ENCODE results near the gene POLR3C. TPM values are rescaled to one million over a fixed set of nuclear protein-coding genes. Genes with fewer than 3 reads are reported as not detected.
"Not testable (repeated sequence)": the region's sequence is repeated elsewhere in the genome, so short reads cannot be mapped to it uniquely, and the experiment has no call there.

POLR3C gene
- total RNA-seq, 2 donors from 2014 or later, result 57.3 to 70.3 TPM

GRCh38 chr1:145828367-145829026, 4.5 kb downstream of the POLR3C start:
- Mint-ChIP-seq H3K4me3 (peak overlapping the region; percentile 54 to 73), H3K36me3 (ENCODE audit: insufficient read depth in 2 of 2) (peaks cover 36 to 69% of the 10 kb centered on the region in 2 donors), H3K4me1 (ENCODE audit: low read depth) (peaks cover 44% of the 10 kb centered on the region), H3K27ac (peak overlapping the region; percentile 98), H3K9me3 (no peaks in the 10 kb centered on the region), H3K27me3 (ENCODE audit: low read depth) (no peaks in the 10 kb centered on the region)
- DNase-seq (peak; percentile 40 to 51), ATAC-seq (replicated peaks in 1 of 2) (peak; percentile 81 to 82)

- not testable (repeated sequence) for H3K9me3 Mint-ChIP-seq; ATAC-seq (replicated peaks in 1 of 2); H3K27ac Mint-ChIP-seq; DNase-seq; H3K27me3 Mint-ChIP-seq (ENCODE audit: low read depth); H3K4me3 Mint-ChIP-seq
- H3K36me3 Mint-ChIP-seq (ENCODE audit: insufficient read depth in 2 of 2), result peaks cover 36 to 66% of the 10 kb centered on the region in 2 donors
- H3K4me1 Mint-ChIP-seq (ENCODE audit: low read depth), result peaks cover 36% of the 10 kb centered on the region
Measured at GRCh38 chr1:145830810-145831209, 6.8 kb downstream of the POLR3C start.

GRCh38 chr1:145837656-145838055, 13.7 kb downstream of the POLR3C start:
- no peaks in the 10 kb centered on the region for H3K9me3 Mint-ChIP-seq
- H3K4me3 Mint-ChIP-seq, result no peak overlapping the region
- H3K36me3 Mint-ChIP-seq (ENCODE audit: insufficient read depth in 2 of 2), result peaks cover 12 to 39% of the 10 kb centered on the region in 2 donors
- no peak for DNase-seq
- H3K4me1 Mint-ChIP-seq (ENCODE audit: low read depth), result no peaks in the 10 kb centered on the region
- no peak overlapping the region for H3K27ac Mint-ChIP-seq
- no peaks in the 10 kb centered on the region for H3K27me3 Mint-ChIP-seq (ENCODE audit: low read depth)
- no peak for ATAC-seq (replicated peaks in 1 of 2)

- no peak for ATAC-seq (replicated peaks in 1 of 2)
- no peaks in the 10 kb centered on the region for H3K27me3 Mint-ChIP-seq (ENCODE audit: low read depth)
Measured at GRCh38 chr1:145843031-145843430, 19.0 kb downstream of the POLR3C start.

GRCh38 chr1:145845144-145845513, 21.1 kb downstream of the POLR3C start:
- no peak for DNase-seq
- H3K4me3 Mint-ChIP-seq, result no peak overlapping the region
- ATAC-seq (replicated peaks in 1 of 2), result peak; percentile 55 to 57

More at GRCh38 chr1:145843031-145843430, 19.0 kb downstream of the POLR3C start:
- Mint-ChIP-seq H3K27ac (no peak overlapping the region), H3K4me1 (ENCODE audit: low read depth) (peaks cover 14% of the 10 kb centered on the region), H3K4me3 (no peak overlapping the region), H3K9me3 (no peaks in the 10 kb centered on the region), H3K36me3 (ENCODE audit: insufficient read depth in 2 of 2) (peaks cover 0 to 15% of the 10 kb centered on the region in 2 donors)
- no peak for DNase-seq

GRCh38 chr1:145845514-145846161, 21.6 kb downstream of the POLR3C start, which contains the start of gene NUDT17:
TSS of gene NUDT17 (plus strand) at chr1:145845630. CDS start at chr1:145845641, 11 bp downstream.
- ATAC-seq (replicated peaks in 1 of 2), result peak; percentile 81 to 85
- H3K27ac Mint-ChIP-seq, result no peak within 1 kb of the TSS

More at GRCh38 chr1:145845144-145845513, 21.1 kb downstream of the POLR3C start:
- Mint-ChIP-seq H3K27ac (no peak overlapping the region), H3K36me3 (ENCODE audit: insufficient read depth in 2 of 2) (peaks cover 0 to 7% of the 10 kb centered on the region in 2 donors), H3K9me3 (no peaks in the 10 kb centered on the region), H3K27me3 (ENCODE audit: low read depth) (no peaks in the 10 kb centered on the region), H3K4me1 (ENCODE audit: low read depth) (peaks cover 14% of the 10 kb centered on the region)

GRCh38 chr1:145846201-145846612, 22.2 kb downstream of the POLR3C start:
- H3K27ac Mint-ChIP-seq, result no peak overlapping the region
- ATAC-seq (replicated peaks in 1 of 2), result peak; percentile 36 to 43
- peak; percentile 28 to 30 for DNase-seq

More at GRCh38 chr1:145845514-145846161, 21.6 kb downstream of the POLR3C start, which contains the start of gene NUDT17:
- Mint-ChIP-seq H3K27me3 (ENCODE audit: low read depth) (no peaks in the 10 kb centered on the region), H3K4me3 (no peak within 1 kb of the TSS), H3K4me1 (ENCODE audit: low read depth) (peaks cover 14% of the 10 kb centered on the region), H3K9me3 (no peaks in the 10 kb centered on the region), H3K36me3 (ENCODE audit: insufficient read depth in 2 of 2) (peaks cover 0 to 7% of the 10 kb centered on the region in 2 donors)
- DNase-seq, result peak; percentile 82 to 84

GRCh38 chr1:145847827-145848226, 23.8 kb downstream of the POLR3C start:
- peaks cover 0 to 2% of the 10 kb centered on the region in 2 donors for H3K36me3 Mint-ChIP-seq (ENCODE audit: insufficient read depth in 2 of 2)
- H3K4me3 Mint-ChIP-seq, result no peak overlapping the region
- no peak overlapping the region for H3K27ac Mint-ChIP-seq
- H3K4me1 Mint-ChIP-seq (ENCODE audit: low read depth), result peaks cover 14% of the 10 kb centered on the region
- ATAC-seq (replicated peaks in 1 of 2), result no peak
- no peak for DNase-seq
- H3K9me3 Mint-ChIP-seq, result no peaks in the 10 kb centered on the region
- H3K27me3 Mint-ChIP-seq (ENCODE audit: low read depth), result no peaks in the 10 kb centered on the region

More at GRCh38 chr1:145846201-145846612, 22.2 kb downstream of the POLR3C start:
- no peak overlapping the region for H3K4me3 Mint-ChIP-seq
- H3K36me3 Mint-ChIP-seq (ENCODE audit: insufficient read depth in 2 of 2), result peaks cover 0 to 7% of the 10 kb centered on the region in 2 donors
- H3K9me3 Mint-ChIP-seq, result no peaks in the 10 kb centered on the region
- no peaks in the 10 kb centered on the region for H3K27me3 Mint-ChIP-seq (ENCODE audit: low read depth)
- peaks cover 14% of the 10 kb centered on the region for H3K4me1 Mint-ChIP-seq (ENCODE audit: low read depth)

- no peak for ATAC-seq (replicated peaks in 1 of 2)
Measured at GRCh38 chr1:145849356-145850160, 25.6 kb downstream of the POLR3C start.

GRCh38 chr1:145855426-145855948, 31.5 kb downstream of the POLR3C start:
- no peaks in the 10 kb centered on the region for H3K27me3 Mint-ChIP-seq (ENCODE audit: low read depth)
- peaks cover 3 to 15% of the 10 kb centered on the region in 2 donors for H3K36me3 Mint-ChIP-seq (ENCODE audit: insufficient read depth in 2 of 2)
- no peak for ATAC-seq (replicated peaks in 1 of 2)
- DNase-seq, result no peak
- H3K4me1 Mint-ChIP-seq (ENCODE audit: low read depth), result peaks cover 14% of the 10 kb centered on the region
- H3K27ac Mint-ChIP-seq, result no peak overlapping the region
- H3K4me3 Mint-ChIP-seq, result no peak overlapping the region
- H3K9me3 Mint-ChIP-seq, result no peaks in the 10 kb centered on the region

More at GRCh38 chr1:145849356-145850160, 25.6 kb downstream of the POLR3C start:
- Mint-ChIP-seq H3K9me3 (no peaks in the 10 kb centered on the region), H3K27me3 (ENCODE audit: low read depth) (no peaks in the 10 kb centered on the region), H3K4me3 (no peak overlapping the region), H3K36me3 (ENCODE audit: insufficient read depth in 2 of 2) (peaks cover 0 to 3% of the 10 kb centered on the region in 2 donors), H3K27ac (no peak overlapping the region), H3K4me1 (ENCODE audit: low read depth) (peaks cover 14% of the 10 kb centered on the region)
- DNase-seq, result peak; percentile 25 to 29

GRCh38 chr1:145857170-145857569, 33.2 kb downstream of the POLR3C start:
- DNase-seq (no peak), ATAC-seq (replicated peaks in 1 of 2) (no peak)
- Mint-ChIP-seq H3K36me3 (ENCODE audit: insufficient read depth in 2 of 2) (peaks cover 3 to 15% of the 10 kb centered on the region in 2 donors), H3K27me3 (ENCODE audit: low read depth) (no peaks in the 10 kb centered on the region), H3K27ac (no peak overlapping the region), H3K4me1 (ENCODE audit: low read depth) (peaks cover 14% of the 10 kb centered on the region), H3K9me3 (no peaks in the 10 kb centered on the region), H3K4me3 (peak overlapping the region in 1 of 2 donors; percentile 6)

- Mint-ChIP-seq H3K4me1 (ENCODE audit: low read depth) (peaks cover 14% of the 10 kb centered on the region), H3K27me3 (ENCODE audit: low read depth) (no peaks in the 10 kb centered on the region), H3K9me3 (no peaks in the 10 kb centered on the region), H3K36me3 (ENCODE audit: insufficient read depth in 2 of 2) (peaks cover 3 to 13% of the 10 kb centered on the region in 2 donors), H3K27ac (peak overlapping the region; percentile 72), H3K4me3 (peak overlapping the region; percentile 92 to 98)
- DNase-seq (peak; percentile 59 to 78), ATAC-seq (replicated peaks in 1 of 2) (peak; percentile 59 to 66)
Measured at GRCh38 chr1:145858238-145858900, 34.4 kb downstream of the POLR3C start.
